Measurements from ENCODE around the gene WDR53.
"Not testable (repeated sequence)": the region's sequence is repeated elsewhere in the genome, so short reads cannot be mapped to it uniquely, and the experiment has no call there.

WDR53 gene

GRCh38 chr3:196599734-196600128, 31.4 kb upstream of the WDR53 start:
- no peak overlapping the region for H3K27ac ChIP-seq
- H3K4me1 ChIP-seq (ENCODE audit: control insufficient read depth in 1 of 2, insufficient read depth in 1 of 2, low read depth in 1 of 2, low read length in 1 of 2), result peaks cover 32 to 50% of the 10 kb centered on the region in 2 experiments
- H3K4me3 ChIP-seq (ENCODE audit: low read depth in 1 of 2, low read length in 1 of 2), result no peak overlapping the region
- TF ChIP-seq CTCF (IDR thresholded peaks at IDR 0.05), result no peak
- H3K27me3 ChIP-seq, result no peaks in the 10 kb centered on the region
- no peaks in the 10 kb centered on the region for H3K36me3 ChIP-seq
- H3K9me3 ChIP-seq, result no peaks in the 10 kb centered on the region

GRCh38 chr3:196597971-196598733, 29.8 kb upstream of the WDR53 start:
- H3K4me1 ChIP-seq (ENCODE audit: control insufficient read depth in 1 of 2, insufficient read depth in 1 of 2, low read depth in 1 of 2, low read length in 1 of 2), result peaks cover 32 to 50% of the 10 kb centered on the region in 2 experiments
- peak overlapping the region; percentile 34 to 56 for H3K4me3 ChIP-seq (ENCODE audit: low read depth in 1 of 2, low read length in 1 of 2)
- H3K27me3 ChIP-seq, H3K36me3 ChIP-seq, H3K9me3 ChIP-seq: not testable (repeated sequence)
- H3K27ac ChIP-seq, result peak overlapping the region; percentile 23

GRCh38 chr3:196596355-196596754, 28.0 kb upstream of the WDR53 start:
- H3K9me3 ChIP-seq, result no peaks in the 10 kb centered on the region
- peaks cover 19 to 38% of the 10 kb centered on the region in 2 experiments for H3K4me1 ChIP-seq (ENCODE audit: control insufficient read depth in 1 of 2, insufficient read depth in 1 of 2, low read depth in 1 of 2, low read length in 1 of 2)
- no peaks in the 10 kb centered on the region for H3K27me3 ChIP-seq
- no peaks in the 10 kb centered on the region for H3K36me3 ChIP-seq
- no peak overlapping the region for H3K4me3 ChIP-seq (ENCODE audit: low read depth in 1 of 2, low read length in 1 of 2)
- H3K27ac ChIP-seq, result no peak overlapping the region
- no peak for TF ChIP-seq CTCF (IDR thresholded peaks at IDR 0.05)

GRCh38 chr3:196590279-196590678, 21.9 kb upstream of the WDR53 start:
- Histone ChIP-seq H3K4me1 (ENCODE audit: control insufficient read depth in 1 of 2, insufficient read depth in 1 of 2, low read depth in 1 of 2, low read length in 1 of 2) (no peaks in the 10 kb centered on the region), H3K36me3 (peaks cover 28% of the 10 kb centered on the region), H3K9me3 (no peaks in the 10 kb centered on the region), H3K27ac (no peak overlapping the region), H3K27me3 (no peaks in the 10 kb centered on the region), H3K4me3 (ENCODE audit: low read depth in 1 of 2, low read length in 1 of 2) (no peak overlapping the region)
- TF ChIP-seq CTCF (IDR thresholded peaks at IDR 0.05), result no peak

GRCh38 chr3:196585044-196585757, 16.8 kb upstream of the WDR53 start:
- Histone ChIP-seq H3K27ac (no peak overlapping the region), H3K4me1 (ENCODE audit: control insufficient read depth in 1 of 2, insufficient read depth in 1 of 2, low read depth in 1 of 2, low read length in 1 of 2) (no peaks in the 10 kb centered on the region), H3K4me3 (ENCODE audit: low read depth in 1 of 2, low read length in 1 of 2) (no peak overlapping the region), H3K27me3 (no peaks in the 10 kb centered on the region), H3K9me3 (no peaks in the 10 kb centered on the region), H3K36me3 (peaks cover 39% of the 10 kb centered on the region)
- TF ChIP-seq CTCF (IDR thresholded peaks at IDR 0.05), result no peak

GRCh38 chr3:196572389-196572788, 4.0 kb upstream of the WDR53 start:
- Histone ChIP-seq H3K36me3 (peaks cover under 1% of the 10 kb centered on the region), H3K9me3 (no peaks in the 10 kb centered on the region), H3K27ac (no peak overlapping the region), H3K4me3 (ENCODE audit: low read depth in 1 of 2, low read length in 1 of 2) (no peak overlapping the region), H3K4me1 (ENCODE audit: control insufficient read depth in 1 of 2, insufficient read depth in 1 of 2, low read depth in 1 of 2, low read length in 1 of 2) (peaks cover 24% of the 10 kb centered on the region in 2 experiments), H3K27me3 (no peaks in the 10 kb centered on the region)
- no peak for TF ChIP-seq CTCF (IDR thresholded peaks at IDR 0.05)

- not testable (repeated sequence) for H3K36me3 ChIP-seq; H3K27ac ChIP-seq; H3K27me3 ChIP-seq; H3K9me3 ChIP-seq; H3K4me3 ChIP-seq (ENCODE audit: low read depth in 1 of 2, low read length in 1 of 2)
- H3K4me1 ChIP-seq (ENCODE audit: control insufficient read depth in 1 of 2, insufficient read depth in 1 of 2, low read depth in 1 of 2, low read length in 1 of 2), result peaks cover 25% of the 10 kb centered on the region in 2 experiments
Measured at GRCh38 chr3:196570332-196570731, 2.0 kb upstream of the WDR53 start.

Data from neutrophil (primary cell).